Endodermal cell (in vitro differentiated cells): ENCODE results near the gene SERF2. TPM values are rescaled to one million over a fixed set of nuclear protein-coding genes. Genes with fewer than 3 reads are reported as not detected.

Source experiments
- DNase-seq: peaks from one replicate; pipeline ENCODE4 v3.0.0-alpha.2; 2017
- H3K27ac ChIP-seq: 2 replicates; pipeline ENCODE4 v1.5.1; 2013; ENCODE audit warnings: mild to moderate bottlenecking, low read depth, low read length, moderate library complexity
- H3K27me3 ChIP-seq: 2 replicates; pipeline ENCODE4 v1.6.1; 2013; ENCODE audit warnings: mild to moderate bottlenecking, low read length, moderate library complexity; ENCODE audit not compliant: insufficient read depth, control insufficient read depth, poor library complexity, severe bottlenecking
- H3K36me3 ChIP-seq: 2 replicates; pipeline ENCODE4 v1.7.0; 2013; ENCODE audit warnings: mild to moderate bottlenecking, low read length, moderate library complexity; ENCODE audit not compliant: control insufficient read depth, insufficient read depth
- H3K4me1 ChIP-seq: one replicate; pipeline ENCODE4 v1.7.0; 2013; ENCODE audit warnings: low read length; ENCODE audit not compliant: control insufficient read depth, insufficient read depth
- H3K4me3 ChIP-seq: 2 replicates; pipeline ENCODE4 v1.5.1; 2013; ENCODE audit warnings: mild to moderate bottlenecking, low read length, moderate library complexity
- H3K9ac ChIP-seq: 2 replicates; pipeline ENCODE4 v1.6.1; 2013; ENCODE audit warnings: mild to moderate bottlenecking, low read length, moderate library complexity; ENCODE audit not compliant: poor library complexity, severe bottlenecking; ENCODE audit errors: extremely low read depth
- H3K9me3 ChIP-seq: 2 replicates; pipeline ENCODE4 v1.6.1; 2013; ENCODE audit warnings: mild to moderate bottlenecking, low read length, moderate library complexity; ENCODE audit not compliant: control insufficient read depth
- H3K27ac Mint-ChIP-seq: 2 replicates; pipeline ENCODE4 v1.8.0; 2020; ENCODE audit warnings: mixed read lengths
- H3K27me3 Mint-ChIP-seq: 2 replicates; pipeline ENCODE4 v1.8.0; 2021; ENCODE audit warnings: mild to moderate bottlenecking, mixed read lengths; ENCODE audit not compliant: insufficient read depth
- H3K36me3 Mint-ChIP-seq: 2 replicates; pipeline ENCODE4 v1.8.0; 2020; ENCODE audit warnings: low read depth, mixed read lengths
- H3K4me1 Mint-ChIP-seq: 2 replicates; pipeline ENCODE4 v1.8.0; 2020; ENCODE audit warnings: mixed read lengths
- H3K4me3 Mint-ChIP-seq: 2 replicates; pipeline ENCODE4 v1.8.0; 2020; ENCODE audit warnings: mild to moderate bottlenecking, moderate library complexity, mixed read lengths
- H3K9me3 Mint-ChIP-seq: 2 replicates; pipeline ENCODE4 v1.8.0; 2020; ENCODE audit warnings: mild to moderate bottlenecking, mixed read lengths
- WGBS, 2 experiments: methylation state at CpG; one replicate each; pipeline versions ENCODE4 v1.1.5 to v1.1.7; 2013; ENCODE audit warnings: missing lambda C conversion rate in 2 of 2, mixed read lengths in 1 of 2; ENCODE audit not compliant: insufficient coverage in 1 of 2, insufficient read length in 1 of 2; 5-methylcytosine and 5-hydroxymethylcytosine counted together
- total RNA-seq, 2 donors: library from RNA; stranded (reverse); fragmentation: NEBNext Ultra II Directional in 1 of 2; extraction: Animal tissue kit (Norgen Biotek cat#: 25700) in 1 of 2; gene quantifications; 2 replicates in 1 of 2; 3 replicates in 1 of 2; pipeline ENCODE4 v1.2.1, GENCODE V29; 2021
- TF ChIP-seq, protein P1 (sequence below): fragments of 200-600 bp; sonication (generic); conservative IDR thresholded peaks from 2 replicates; pipeline ENCODE4 v1.5.0; 2021; ENCODE audit warnings: antibody characterized with exemption, mild to moderate bottlenecking

Gene SERF2
- total RNA-seq, 2 donors from 2014 or later = 613 to 648 TPM

DNA sequence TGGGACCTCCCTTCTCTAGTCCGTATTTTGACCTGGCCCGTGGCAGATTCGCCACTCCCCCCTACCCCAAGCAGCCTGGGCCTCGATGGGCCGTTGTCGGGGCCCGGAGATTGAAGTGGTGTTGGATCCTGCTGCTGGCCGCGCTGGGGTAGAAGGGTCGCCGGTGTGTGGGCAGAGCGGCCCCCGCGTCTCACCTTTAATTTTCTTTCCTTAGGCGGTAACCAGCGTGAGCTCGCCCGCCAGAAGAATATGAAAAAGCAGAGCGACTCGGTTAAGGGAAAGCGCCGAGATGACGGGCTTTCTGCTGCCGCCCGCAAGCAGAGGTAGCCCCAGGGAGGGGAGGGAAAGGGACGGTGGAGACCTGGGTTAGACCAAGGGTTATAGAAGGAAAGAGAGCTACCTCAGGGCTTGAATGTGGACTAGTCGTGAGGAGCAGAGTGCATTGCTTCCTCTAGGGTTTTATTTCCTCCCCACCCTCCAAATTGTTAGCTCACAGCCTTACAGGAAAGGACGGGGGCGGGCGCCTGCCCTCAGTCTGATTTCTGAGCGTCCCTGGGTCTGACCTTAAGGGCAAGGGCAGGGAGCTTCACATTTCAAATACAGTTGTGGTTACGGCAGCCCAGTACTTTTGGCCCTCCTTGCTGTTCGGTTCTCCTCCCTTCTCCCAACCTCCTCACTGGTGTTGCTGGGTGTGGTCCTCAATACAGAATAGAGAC, 799 bp downstream of the SERF2 start:
- Mint-ChIP-seq H3K4me1 (peaks cover 38% of the 10 kb centered on the region), H3K36me3 (peaks cover 41% of the 10 kb centered on the region), H3K27ac (peak overlapping the region; percentile 99), H3K9me3 (no peaks in the 10 kb centered on the region), H3K4me3 (peak overlapping the region; percentile 99), H3K27me3 (no peaks in the 10 kb centered on the region)
- 0 to 9% methylated on average over 7 to 33 of the region's 33 CpGs for WGBS, 2 experiments
- TF ChIP-seq, protein P1, sequence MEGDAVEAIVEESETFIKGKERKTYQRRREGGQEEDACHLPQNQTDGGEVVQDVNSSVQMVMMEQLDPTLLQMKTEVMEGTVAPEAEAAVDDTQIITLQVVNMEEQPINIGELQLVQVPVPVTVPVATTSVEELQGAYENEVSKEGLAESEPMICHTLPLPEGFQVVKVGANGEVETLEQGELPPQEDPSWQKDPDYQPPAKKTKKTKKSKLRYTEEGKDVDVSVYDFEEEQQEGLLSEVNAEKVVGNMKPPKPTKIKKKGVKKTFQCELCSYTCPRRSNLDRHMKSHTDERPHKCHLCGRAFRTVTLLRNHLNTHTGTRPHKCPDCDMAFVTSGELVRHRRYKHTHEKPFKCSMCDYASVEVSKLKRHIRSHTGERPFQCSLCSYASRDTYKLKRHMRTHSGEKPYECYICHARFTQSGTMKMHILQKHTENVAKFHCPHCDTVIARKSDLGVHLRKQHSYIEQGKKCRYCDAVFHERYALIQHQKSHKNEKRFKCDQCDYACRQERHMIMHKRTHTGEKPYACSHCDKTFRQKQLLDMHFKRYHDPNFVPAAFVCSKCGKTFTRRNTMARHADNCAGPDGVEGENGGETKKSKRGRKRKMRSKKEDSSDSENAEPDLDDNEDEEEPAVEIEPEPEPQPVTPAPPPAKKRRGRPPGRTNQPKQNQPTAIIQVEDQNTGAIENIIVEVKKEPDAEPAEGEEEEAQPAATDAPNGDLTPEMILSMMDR = no peak
- peak overlapping the region; percentile 79 for H3K27ac ChIP-seq
- H3K9ac ChIP-seq = peak overlapping the region; percentile 98
- no peak for DNase-seq
- no peaks in the 10 kb centered on the region for H3K9me3 ChIP-seq
- H3K4me1 ChIP-seq = peaks cover 15% of the 10 kb centered on the region
- H3K27me3 ChIP-seq = no peaks in the 10 kb centered on the region
- H3K4me3 ChIP-seq = peak overlapping the region; percentile 96
- H3K36me3 ChIP-seq = peaks cover 40% of the 10 kb centered on the region

DNA sequence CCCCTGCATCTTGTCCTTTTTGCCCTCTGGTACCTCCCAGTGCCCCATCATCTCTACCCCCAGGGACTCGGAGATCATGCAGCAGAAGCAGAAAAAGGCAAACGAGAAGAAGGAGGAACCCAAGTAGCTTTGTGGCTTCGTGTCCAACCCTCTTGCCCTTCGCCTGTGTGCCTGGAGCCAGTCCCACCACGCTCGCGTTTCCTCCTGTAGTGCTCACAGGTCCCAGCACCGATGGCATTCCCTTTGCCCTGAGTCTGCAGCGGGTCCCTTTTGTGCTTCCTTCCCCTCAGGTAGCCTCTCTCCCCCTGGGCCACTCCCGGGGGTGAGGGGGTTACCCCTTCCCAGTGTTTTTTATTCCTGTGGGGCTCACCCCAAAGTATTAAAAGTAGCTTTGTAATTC, 1.5 kb downstream of the SERF2 start:
- peaks cover 15% of the 10 kb centered on the region for H3K4me1 ChIP-seq
- no peak for DNase-seq
- Mint-ChIP-seq H3K27me3 (no peaks in the 10 kb centered on the region), H3K4me1 (peaks cover 39% of the 10 kb centered on the region), H3K27ac (peak overlapping the region; percentile 99), H3K36me3 (peaks cover 41% of the 10 kb centered on the region), H3K4me3 (peak overlapping the region; percentile 99), H3K9me3 (no peaks in the 10 kb centered on the region)
- peaks cover 45% of the 10 kb centered on the region for H3K36me3 ChIP-seq
- H3K27me3 ChIP-seq = no peaks in the 10 kb centered on the region
- H3K4me3 ChIP-seq = peak overlapping the region; percentile 96
- no peak overlapping the region for H3K9ac ChIP-seq
- TF ChIP-seq, protein P1 = no peak
- H3K9me3 ChIP-seq = no peaks in the 10 kb centered on the region
- no peak overlapping the region for H3K27ac ChIP-seq
- 90 to 92% methylated on average over 7 to 10 of the region's 10 CpGs for WGBS, 2 experiments

DNA sequence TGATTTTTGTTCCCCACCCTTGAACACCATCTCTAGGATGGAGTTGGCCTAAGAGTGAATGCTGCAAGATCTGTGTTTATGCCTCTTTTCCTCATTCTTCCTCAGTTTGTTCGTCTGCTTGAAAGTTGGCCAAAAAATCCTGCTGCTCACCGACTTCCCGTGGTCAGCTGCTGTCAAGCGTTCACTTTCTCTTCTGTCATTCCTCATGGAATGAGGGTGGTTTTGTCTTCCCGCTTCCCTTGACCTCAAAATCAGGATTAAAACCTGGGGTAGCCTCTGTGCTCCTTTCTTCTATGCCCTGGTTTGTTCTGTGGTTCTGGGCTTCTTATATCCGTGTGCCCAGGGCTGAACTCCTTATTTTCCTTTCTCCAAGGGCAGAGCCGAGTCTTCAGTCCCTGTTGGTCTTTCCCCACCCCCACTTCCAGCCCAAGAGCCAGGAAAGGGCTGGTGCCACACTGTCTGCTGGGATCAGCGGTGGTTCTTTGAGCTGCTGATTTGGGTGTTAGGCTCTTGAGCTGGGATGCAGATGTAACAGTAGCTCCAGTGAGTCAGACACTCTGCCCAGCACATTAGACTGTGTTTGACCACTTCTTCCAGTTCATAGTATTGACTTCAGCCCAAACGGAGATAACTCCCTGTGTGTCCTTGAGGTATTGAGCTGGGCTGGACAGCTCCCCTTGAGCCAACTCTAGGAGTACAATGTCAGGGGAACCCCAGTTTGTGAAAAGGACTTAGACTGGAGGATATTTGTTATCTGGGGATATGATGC, 2.3 kb downstream of the SERF2 start:
- H3K27me3 ChIP-seq = no peaks in the 10 kb centered on the region
- H3K4me1 Mint-ChIP-seq = peaks cover 47% of the 10 kb centered on the region
- TF ChIP-seq, protein P1 = no peak
- WGBS, 2 experiments = 90 to 95% methylated on average over 6 to 9 of the region's 9 CpGs
- no peak for DNase-seq
- no peak overlapping the region for H3K27ac Mint-ChIP-seq
- H3K4me3 Mint-ChIP-seq = peak overlapping the region; percentile 99
- peak overlapping the region; percentile 96 for H3K4me3 ChIP-seq
- H3K27me3 Mint-ChIP-seq = no peaks in the 10 kb centered on the region
- peaks cover 49% of the 10 kb centered on the region for H3K36me3 ChIP-seq
- peaks cover 46% of the 10 kb centered on the region for H3K36me3 Mint-ChIP-seq
- no peaks in the 10 kb centered on the region for H3K9me3 ChIP-seq
- H3K4me1 ChIP-seq = peaks cover 19% of the 10 kb centered on the region
- no peaks in the 10 kb centered on the region for H3K9me3 Mint-ChIP-seq
- H3K9ac ChIP-seq = no peak overlapping the region
- no peak overlapping the region for H3K27ac ChIP-seq
